Astrocyte of the cerebellum (primary cell): ENCODE data around the gene IVD.

Experiments used
- DNase-seq: peaks from one replicate; pipeline ENCODE4 v3.0.0-alpha.2; 2011; ENCODE audit warnings: low read depth
- H3K4me3 ChIP-seq: 2 replicates; pipeline ENCODE4 v1.5.1; 2011; ENCODE audit warnings: mild to moderate bottlenecking, low read depth, low read length, moderate library complexity
- CTCF ChIP-seq: IDR thresholded peaks from 2 replicates; pipeline ENCODE4 v1.5.1; 2012; ENCODE audit warnings: low read length, low read depth, moderate library complexity, mild to moderate bottlenecking; ENCODE audit errors: missing control alignments
- in situ Hi-C: cut with HindIII; loops from 2 replicates; pipeline ENCODE4 v1.10.0; 2017; ENCODE audit warnings: low sequenced_read_pairs

The IVD gene

DNA sequence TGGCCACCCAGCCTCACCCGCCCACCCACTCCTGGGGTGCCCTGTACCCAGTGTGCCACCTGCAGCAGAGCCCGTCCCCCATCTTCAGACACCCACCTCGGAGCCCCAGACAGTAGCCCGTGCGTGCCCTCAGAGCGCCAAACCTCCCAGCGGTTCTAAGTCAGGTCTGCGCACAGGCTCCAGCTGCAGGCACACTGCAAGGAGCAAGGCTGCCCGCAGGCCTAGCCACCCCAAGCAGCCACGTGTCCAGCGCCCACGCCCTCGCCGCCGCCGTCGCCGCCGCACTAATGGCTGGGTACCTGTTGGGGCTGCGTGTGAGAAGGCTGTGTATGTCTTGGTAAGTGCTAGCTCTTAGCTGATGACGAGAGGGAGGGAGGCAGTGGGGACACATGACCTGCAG lies 56.4 kb downstream of the IVD start:
- no peak for DNase-seq
- in situ Hi-C loops = no loop called here

DNA sequence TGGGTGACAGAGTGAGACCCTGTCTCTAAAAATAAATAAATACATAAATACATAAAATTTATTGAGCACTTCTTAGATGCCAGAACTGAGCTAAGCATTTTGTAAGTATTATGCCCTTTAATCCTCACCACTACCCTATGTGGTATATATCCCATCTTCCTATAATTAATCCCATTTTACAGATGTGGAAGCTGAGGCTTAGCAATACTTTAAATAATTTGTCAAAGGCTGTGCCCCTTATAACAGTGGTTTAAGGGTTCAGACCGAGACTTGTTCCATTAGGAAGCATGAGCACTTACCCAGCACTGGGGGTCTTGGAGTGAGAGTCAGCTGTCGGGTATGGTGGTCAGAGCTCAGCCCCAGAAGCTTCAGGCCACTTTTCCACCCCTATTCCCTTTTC lies 57.7 kb downstream of the IVD start:
- no peak overlapping the region for H3K4me3 ChIP-seq
- in situ Hi-C loops = no loop called here
- TF ChIP-seq CTCF = no peak
- DNase-seq = no peak

More for the DNA sequence above, 56.4 kb downstream of the IVD start:
- H3K4me3 ChIP-seq = no peak overlapping the region
- no peak for TF ChIP-seq CTCF

- DNase-seq = no peak
- no peak for TF ChIP-seq CTCF
- H3K4me3 ChIP-seq = no peak overlapping the region
- in situ Hi-C loops = no loop called here
These were observed 58.4 kb downstream of the IVD start for GRCh38 chr15:40463886-40464545.

DNA sequence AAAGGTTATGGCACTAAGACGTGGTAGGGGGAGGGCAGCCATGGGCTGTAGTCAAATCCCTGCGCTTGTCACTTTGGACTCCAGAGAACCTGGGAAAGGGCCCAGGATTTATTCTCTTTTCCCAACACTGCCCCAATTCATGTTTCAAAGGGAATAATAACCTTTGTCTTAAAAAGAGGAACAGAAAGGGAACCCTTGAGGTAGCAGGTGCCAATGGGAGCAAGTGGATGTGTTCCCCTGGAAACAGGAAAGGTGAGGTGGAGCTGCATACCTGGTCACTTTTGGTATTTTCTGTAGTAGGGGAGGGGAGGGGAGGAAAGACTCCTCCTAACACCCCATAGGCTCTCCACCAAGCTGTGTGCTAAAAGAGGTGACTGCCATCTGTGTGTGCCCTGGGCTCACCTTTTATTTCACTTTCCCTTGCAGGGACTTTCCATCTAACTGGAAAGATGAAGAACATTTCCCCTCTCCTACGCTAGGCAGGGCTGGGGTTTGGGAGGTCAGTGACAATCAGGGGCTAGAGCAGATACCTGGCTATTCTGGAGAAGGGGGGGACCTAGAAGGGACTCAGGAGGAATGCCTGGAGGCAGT lies 59.1 kb downstream of the IVD start:
- DNase-seq = no peak
- H3K4me3 ChIP-seq = no peak overlapping the region
- TF ChIP-seq CTCF = no peak
- in situ Hi-C loops = no loop called here

DNA sequence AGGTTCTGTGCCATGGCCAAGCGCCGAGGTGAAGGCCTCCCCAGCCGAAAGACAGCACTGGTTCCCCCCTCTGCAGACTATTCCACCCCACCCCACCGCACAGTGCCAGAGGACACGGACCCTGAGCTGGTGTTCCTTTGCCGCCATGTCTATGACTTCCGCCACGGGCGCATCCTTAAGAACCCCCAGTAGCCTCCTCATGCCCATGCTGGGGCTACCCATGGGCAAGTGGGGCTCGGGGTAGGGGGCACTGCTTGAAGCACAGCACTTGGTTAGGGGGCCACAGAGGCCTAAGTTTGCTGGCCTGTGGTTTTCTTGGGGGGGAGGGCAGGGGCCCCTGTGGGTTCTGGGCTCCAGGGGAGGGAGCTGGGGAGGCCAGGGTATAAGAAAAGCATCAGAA lies 60.3 kb downstream of the IVD start:
- no peak for DNase-seq
- no peak overlapping the region for H3K4me3 ChIP-seq
- in situ Hi-C loops = no loop called here
- no peak for TF ChIP-seq CTCF

- TF ChIP-seq CTCF = no peak
- in situ Hi-C loops = no loop called here
These were observed 61.0 kb downstream of the IVD start for GRCh38 chr15:40466426-40467260.

More at GRCh38 chr15:40466426-40467260, 61.0 kb downstream of the IVD start:
- H3K4me3 ChIP-seq = no peak overlapping the region
- no peak for DNase-seq
